OCI-LY7 (cell line): ENCODE data around the gene KLHL28.

Experiments used
- CTCF ChIP-seq: fragments of 200-600 bp; sonication (generic); conservative IDR thresholded peaks from 2 replicates; pipeline ENCODE4 v1.5.1; 2014; ENCODE audit warnings: mild to moderate bottlenecking, antibody characterized with exemption, low read length, moderate library complexity, mixed read lengths
- EZH2phosphoT487 ChIP-seq: fragments of 200-600 bp; sonication (generic); IDR thresholded peaks from 2 replicates; pipeline ENCODE4 v1.6.1; 2018; ENCODE audit warnings: low read depth, borderline replicate concordance, mild to moderate bottlenecking, mixed run types, antibody characterized with exemption, low read length, moderate library complexity, mixed read lengths

DNA sequence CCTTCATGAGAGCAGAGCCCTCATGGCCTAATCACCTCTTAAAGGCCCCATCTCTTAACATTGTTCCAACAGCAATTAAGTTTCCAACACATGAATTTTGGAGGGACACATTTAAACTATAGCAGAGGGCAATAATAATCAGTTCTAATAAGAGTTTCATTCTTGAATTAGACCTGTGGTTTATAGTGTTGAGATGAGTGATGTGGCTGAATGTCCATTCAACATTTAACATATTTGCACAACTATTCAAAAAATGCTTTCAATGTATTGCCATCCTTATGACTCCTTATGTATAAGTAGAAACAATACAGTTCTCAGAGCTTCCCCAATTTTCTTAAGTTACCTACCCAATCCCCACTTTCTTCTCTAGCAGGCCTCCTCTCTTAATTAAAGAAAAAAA lies 21.5 kb downstream of the KLHL28 start:
- TF ChIP-seq CTCF (no peak), EZH2phosphoT487 (no peak)
